GM12872 (cell line): Measurements from ENCODE around the gene WTAP.

ENCODE experiments used
- TF ChIP-seq, protein P1 (sequence below): IDR thresholded peaks from 3 replicates; pipeline ENCODE4 v1.5.1; 2011; ENCODE audit warnings: low read depth, mild to moderate bottlenecking, low read length, moderate library complexity; ENCODE audit not compliant: insufficient read depth

Gene WTAP

DNA sequence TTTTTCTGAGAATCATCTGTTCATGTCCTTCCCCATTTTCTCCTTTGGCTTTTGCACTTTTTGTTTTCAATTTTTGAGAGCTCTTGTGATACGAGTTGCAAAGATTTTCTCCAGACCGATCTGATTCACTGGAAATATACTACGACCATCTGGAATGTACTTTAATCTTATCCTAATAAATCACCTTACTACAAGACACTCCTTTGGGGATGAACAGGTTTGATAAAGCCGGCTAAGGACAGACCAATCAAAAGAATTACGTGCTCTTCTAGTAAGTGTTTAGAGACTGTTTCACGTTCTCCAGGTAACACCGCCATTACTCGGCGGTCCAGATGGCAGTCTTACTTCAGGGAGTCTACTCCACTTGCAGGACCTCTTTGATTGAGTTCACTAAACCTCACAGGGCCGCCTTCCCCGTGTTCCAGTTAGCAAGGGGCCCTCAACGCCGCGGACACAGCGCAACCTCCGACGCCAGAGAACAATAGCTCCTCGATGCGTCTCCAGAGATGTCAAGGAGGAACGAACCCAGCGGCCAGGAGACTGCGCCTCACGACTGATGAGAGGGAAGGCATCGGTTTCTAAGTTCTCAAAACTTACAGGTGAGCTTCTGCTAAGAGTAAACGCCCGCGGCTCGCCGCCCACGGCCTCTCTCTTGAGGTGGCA is 920 bp upstream of the WTAP start:
- TF ChIP-seq, protein P1, sequence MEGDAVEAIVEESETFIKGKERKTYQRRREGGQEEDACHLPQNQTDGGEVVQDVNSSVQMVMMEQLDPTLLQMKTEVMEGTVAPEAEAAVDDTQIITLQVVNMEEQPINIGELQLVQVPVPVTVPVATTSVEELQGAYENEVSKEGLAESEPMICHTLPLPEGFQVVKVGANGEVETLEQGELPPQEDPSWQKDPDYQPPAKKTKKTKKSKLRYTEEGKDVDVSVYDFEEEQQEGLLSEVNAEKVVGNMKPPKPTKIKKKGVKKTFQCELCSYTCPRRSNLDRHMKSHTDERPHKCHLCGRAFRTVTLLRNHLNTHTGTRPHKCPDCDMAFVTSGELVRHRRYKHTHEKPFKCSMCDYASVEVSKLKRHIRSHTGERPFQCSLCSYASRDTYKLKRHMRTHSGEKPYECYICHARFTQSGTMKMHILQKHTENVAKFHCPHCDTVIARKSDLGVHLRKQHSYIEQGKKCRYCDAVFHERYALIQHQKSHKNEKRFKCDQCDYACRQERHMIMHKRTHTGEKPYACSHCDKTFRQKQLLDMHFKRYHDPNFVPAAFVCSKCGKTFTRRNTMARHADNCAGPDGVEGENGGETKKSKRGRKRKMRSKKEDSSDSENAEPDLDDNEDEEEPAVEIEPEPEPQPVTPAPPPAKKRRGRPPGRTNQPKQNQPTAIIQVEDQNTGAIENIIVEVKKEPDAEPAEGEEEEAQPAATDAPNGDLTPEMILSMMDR = no peak

GRCh38 chr6:159727717-159728445 is 575 bp downstream of the WTAP start:
- TF ChIP-seq, protein P1 = no peak

DNA sequence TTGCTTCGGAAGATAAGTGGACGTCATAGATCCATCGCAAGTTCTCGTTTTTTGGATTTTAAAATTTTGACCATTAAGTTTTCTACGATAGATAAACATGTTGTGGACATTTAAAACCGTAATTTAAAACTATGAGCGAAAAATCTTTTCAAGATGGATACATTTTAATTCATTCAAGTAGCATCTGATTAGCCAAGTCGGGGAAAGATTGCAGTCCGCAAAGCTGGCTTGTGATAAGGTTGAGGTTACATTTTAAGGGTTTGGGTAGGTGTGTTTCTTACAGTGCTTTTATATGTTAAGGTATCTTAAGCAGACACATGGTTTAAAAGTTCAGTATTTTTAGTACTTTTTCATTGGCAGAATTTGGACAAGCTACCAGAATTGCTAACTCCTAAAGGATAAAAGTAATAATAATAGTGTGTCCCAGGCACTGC is 1.2 kb downstream of the WTAP start:
- TF ChIP-seq, protein P1 = no peak

- TF ChIP-seq, protein P1 = no peak
These were observed 2.5 kb downstream of the WTAP start for GRCh38 chr6:159729598-159730331.

GRCh38 chr6:159730332-159730676 is 3.0 kb downstream of the WTAP start:
- TF ChIP-seq, protein P1 = no peak

DNA sequence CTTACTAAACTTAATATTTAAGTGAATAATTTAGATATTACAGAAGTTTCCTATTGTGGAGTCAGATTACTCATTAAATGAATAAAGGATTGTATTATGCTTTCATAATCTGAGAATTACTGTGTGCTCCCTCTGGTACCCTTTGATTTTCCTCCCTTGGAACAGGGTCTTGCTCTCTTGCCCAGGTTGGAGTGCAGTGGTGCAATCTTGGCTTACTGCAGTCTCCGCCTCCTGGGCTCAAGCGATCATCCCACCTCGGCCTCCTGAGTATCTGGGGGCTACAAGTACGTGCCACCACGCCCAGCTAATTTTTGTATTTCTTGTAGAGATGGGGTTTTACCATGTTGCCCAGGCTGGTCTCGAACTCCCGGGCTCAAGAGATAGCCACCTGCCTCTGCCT is 9.6 kb downstream of the WTAP start:
- TF ChIP-seq, protein P1 = no peak

- TF ChIP-seq, protein P1 = no peak
These were observed 12.0 kb downstream of the WTAP start for GRCh38 chr6:159739341-159739740.
